ENCODE measurements around the gene RERE.

Gene RERE

GRCh38 chr1:8323706-8324105 lies 493.7 kb downstream of the RERE start (continued):
- no peak for TF ChIP-seq ZNF211 (tag by site-specific recombination; IDR thresholded peaks at IDR 0.05; ENCODE audit: low read depth)
- no peak for TF ChIP-seq ZNF629 (tag by site-specific recombination; IDR thresholded peaks at IDR 0.05)
- no peak for TF ChIP-seq PRDM2 (tag by site-specific recombination; IDR thresholded peaks at IDR 0.05; ENCODE audit: borderline replicate concordance)
- TF ChIP-seq ZBTB49 (tag by site-specific recombination; IDR thresholded peaks at IDR 0.05; ENCODE audit: low read depth), result no peak
- TF ChIP-seq ZNF549 (tag by site-specific recombination; IDR thresholded peaks at IDR 0.05), result no peak
- no peak for TF ChIP-seq ZNF133 (tag by site-specific recombination; IDR thresholded peaks at IDR 0.05)
- no peak for TF ChIP-seq ZNF621 (tag by site-specific recombination; IDR thresholded peaks at IDR 0.05)
- no peak for TF ChIP-seq PATZ1 (tag by site-specific recombination; IDR thresholded peaks at IDR 0.05)
- TF ChIP-seq ZSCAN4 (tag by site-specific recombination; IDR thresholded peaks at IDR 0.05), result no peak
- no peak for TF ChIP-seq OVOL3 (tag by site-specific recombination; IDR thresholded peaks at IDR 0.05)
- TF ChIP-seq SALL2 (tag by site-specific recombination; IDR thresholded peaks at IDR 0.05; ENCODE audit: borderline replicate concordance), result no peak
- TF ChIP-seq ZNF341 (tag by site-specific recombination; IDR thresholded peaks at IDR 0.05; ENCODE audit: low read depth), result no peak

GRCh38 chr1:8321612-8322011 lies 495.8 kb downstream of the RERE start:
- H3K9me3 ChIP-seq (ENCODE audit: control insufficient read depth, insufficient read depth, low read depth, low read length), result no peaks in the 10 kb centered on the region
- CTCF ChIA-PET, result interaction anchor here (1.5 kb wide), 1 partner anchor 653 kb away, joined by 5 read pairs; no protein-coding TSS in a partner anchor
- no peaks in the 10 kb centered on the region for H3K36me3 ChIP-seq (ENCODE audit: control insufficient read depth in 2 of 2, insufficient read depth in 1 of 2, low read length in 2 of 2)
- no peak overlapping the region for H3K27ac ChIP-seq (ENCODE audit: extremely low read depth, low read depth, low read length)
- H3K4me1 ChIP-seq (ENCODE audit: control insufficient read depth, insufficient read depth, low read length), result no peaks in the 10 kb centered on the region
- POLR2A ChIA-PET, result no interaction called here
- H3K4me3 ChIP-seq (ENCODE audit: low read depth, low read length), result no peak overlapping the region
- TF ChIP-seq ZNF174 (tag by site-specific recombination; IDR thresholded peaks at IDR 0.05) (no peak), ZNF571 (tag by site-specific recombination; IDR thresholded peaks at IDR 0.05) (no peak), ZNF654 (tag by site-specific recombination; IDR thresholded peaks at IDR 0.05; ENCODE audit: low read depth) (no peak), ZNF623 (tag by site-specific recombination; IDR thresholded peaks at IDR 0.05) (no peak), SP3 (tag by site-specific recombination; IDR thresholded peaks at IDR 0.05) (no peak), ZFHX2 (tag by site-specific recombination; conservative IDR thresholded peaks at IDR 0.05) (peak; percentile 96), ZNF138 (tag by site-specific recombination; IDR thresholded peaks at IDR 0.05; ENCODE audit: borderline replicate concordance) (no peak), SETDB1 (IDR thresholded peaks at IDR 0.05; ENCODE audit: insufficient read length, low read length) (no peak), ZNF776 (tag by site-specific recombination; IDR thresholded peaks at IDR 0.05; ENCODE audit: borderline replicate concordance) (no peak), ZNF266 (tag by site-specific recombination; IDR thresholded peaks at IDR 0.05; ENCODE audit: low read depth) (no peak), ZNF670 (tag by site-specific recombination; IDR thresholded peaks at IDR 0.05; ENCODE audit: low read depth) (no peak), ZNF366 (tag by site-specific recombination; conservative IDR thresholded peaks at IDR 0.05) (peak; percentile 96), ZIC2 (tag by site-specific recombination; IDR thresholded peaks at IDR 0.05) (no peak), ZNF292 (tag by site-specific recombination; IDR thresholded peaks at IDR 0.05; ENCODE audit: borderline replicate concordance, low read depth) (no peak), EGR2 (tag by site-specific recombination; IDR thresholded peaks at IDR 0.05; ENCODE audit: low read depth) (peak; percentile 97), ZNF501 (tag by site-specific recombination; IDR thresholded peaks at IDR 0.05) (no peak)

Data from HEK293 (cell line).